D721Med (cell line): ENCODE results near the gene BCL2L14.
A peak's percentile ranks its signal among the peaks of the same experiment; 100 is the strongest.

ENCODE experiments used
- DNase-seq: peaks from one replicate; pipeline ENCODE4 v3.0.0; 2011; ENCODE audit warnings: low spot score; ENCODE audit not compliant: insufficient read length
- FAIRE-seq: peaks from 2 replicates; lab custom pipeline; 2011; peaks lifted over from hg19 to GRCh38; lab: Jason Lieb, UNC
- CTCF ChIP-seq: IDR thresholded peaks from 2 replicates; pipeline ENCODE4 v1.5.1; 2012; ENCODE audit warnings: mild to moderate bottlenecking, control low read depth; ENCODE audit not compliant: insufficient read depth; ENCODE audit errors: missing control alignments

The BCL2L14 gene

GRCh38 chr12:12079291-12079690 is 8.6 kb downstream of the BCL2L14 start:
- FAIRE-seq (no peak), DNase-seq (no peak)
- no peak for TF ChIP-seq CTCF

- FAIRE-seq (no peak), DNase-seq (peak; percentile 42)
- peak; percentile 56 for TF ChIP-seq CTCF
These were observed 11.2 kb downstream of the BCL2L14 start for GRCh38 chr12:12081836-12082497.

DNA sequence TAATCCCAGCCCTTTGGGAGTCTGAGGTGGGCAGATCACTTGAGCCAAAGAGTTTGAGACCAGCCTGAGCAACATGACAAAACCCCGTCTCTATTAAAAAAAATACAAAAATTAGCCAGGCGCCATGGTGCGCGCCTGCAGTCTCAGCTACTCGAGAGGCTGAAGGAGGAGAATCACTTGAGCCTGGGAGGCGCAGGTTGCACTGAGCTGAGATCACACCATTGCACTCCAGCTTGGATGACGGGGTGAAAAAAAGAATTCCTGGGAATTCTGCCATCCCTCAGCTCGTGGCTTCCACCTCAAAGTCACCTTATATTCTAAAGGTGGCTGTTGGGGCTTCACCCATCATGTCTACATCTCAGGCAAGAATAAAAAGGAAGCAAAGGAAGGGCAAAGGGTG is 12.9 kb downstream of the BCL2L14 start:
- DNase-seq: no peak
- no peak for TF ChIP-seq CTCF
- FAIRE-seq: no peak

- no peak for FAIRE-seq
- TF ChIP-seq CTCF: no peak
- no peak for DNase-seq
These were observed 15.6 kb downstream of the BCL2L14 start for GRCh38 chr12:12086362-12086761.

GRCh38 chr12:12086973-12087692 is 16.4 kb downstream of the BCL2L14 start:
- no peak for FAIRE-seq
- no peak for DNase-seq
- no peak for TF ChIP-seq CTCF

- TF ChIP-seq CTCF: no peak
- DNase-seq (no peak), FAIRE-seq (no peak)
These were observed 16.9 kb downstream of the BCL2L14 start for GRCh38 chr12:12087693-12088034.

GRCh38 chr12:12088147-12088546 is 17.4 kb downstream of the BCL2L14 start:
- FAIRE-seq: no peak
- no peak for TF ChIP-seq CTCF
- no peak for DNase-seq
